H7 (cell line): ENCODE results near the gene PCNX2. TPM values are rescaled to one million over a fixed set of nuclear protein-coding genes. Genes with fewer than 3 reads are reported as not detected.
A peak's percentile ranks its signal among the peaks of the same experiment; 100 is the strongest.

Experiments used
- DNase-seq: peaks from one replicate; pipeline ENCODE4 v3.0.0; 2012
- H3K27me3 ChIP-seq: 2 replicates; pipeline ENCODE4 v1.6.0; 2011; ENCODE audit warnings: mild to moderate bottlenecking, low read length; ENCODE audit not compliant: control insufficient read depth, insufficient read depth
- H3K36me3 ChIP-seq: replicated peaks from 2 replicates; pipeline ENCODE4 v1.5.1; 2011; ENCODE audit warnings: low read length; ENCODE audit not compliant: control insufficient read depth, insufficient read depth
- H3K4me3 ChIP-seq: 2 replicates; pipeline ENCODE4 v1.5.1; 2011; ENCODE audit warnings: low read depth, mild to moderate bottlenecking, control low read depth, low read length, moderate library complexity; ENCODE audit not compliant: insufficient read depth
- total RNA-seq: library from RNA; depleted of rRNA; stranded (reverse); fragments of >200 nt; shearing (Covaris generic); gene quantifications from 2 replicates; pipeline ENCODE4 v1.2.3, GENCODE V29; 2014

Gene PCNX2
- total RNA-seq, 1 experiment from 2014 or later, result 43.8 TPM

DNA sequence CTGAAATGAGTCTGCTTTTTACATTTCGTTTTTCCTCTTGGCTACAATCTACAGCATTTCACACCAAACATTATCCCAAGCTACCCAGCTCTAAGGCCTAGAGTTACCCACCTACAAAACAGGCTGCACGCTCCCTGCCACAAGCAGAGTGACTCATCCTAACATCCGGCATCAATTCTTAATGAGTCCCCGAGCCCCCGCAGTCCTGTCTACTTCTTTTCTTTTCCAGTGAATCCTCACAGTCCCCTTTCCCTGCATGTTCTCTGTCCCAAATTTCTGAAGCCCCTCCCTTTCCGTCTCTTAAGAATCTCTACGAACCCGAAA is 650 bp downstream of the PCNX2 start:
- Histone ChIP-seq H3K36me3 (no peaks in the 10 kb centered on the region), H3K4me3 (peak overlapping the region; percentile 90), H3K27me3 (no peaks in the 10 kb centered on the region)
- peak; percentile 60 for DNase-seq

- no peaks in the 10 kb centered on the region for H3K27me3 ChIP-seq
- DNase-seq, result peak; percentile 32
- no peaks in the 10 kb centered on the region for H3K36me3 ChIP-seq
- no peak overlapping the region for H3K4me3 ChIP-seq
Observed at GRCh38 chr1:233293556-233294446, 1.7 kb downstream of the PCNX2 start.

GRCh38 chr1:233290396-233291034 is 5.0 kb downstream of the PCNX2 start:
- Histone ChIP-seq H3K27me3 (no peaks in the 10 kb centered on the region), H3K36me3 (peaks cover 4% of the 10 kb centered on the region), H3K4me3 (no peak overlapping the region)
- DNase-seq, result no peak

- DNase-seq, result peak; percentile 35
- Histone ChIP-seq H3K27me3 (no peaks in the 10 kb centered on the region), H3K4me3 (no peak overlapping the region)
Observed at GRCh38 chr1:233289676-233290075, 5.8 kb downstream of the PCNX2 start.

GRCh38 chr1:233282582-233282886 is 13.0 kb downstream of the PCNX2 start:
- H3K36me3 ChIP-seq, result peaks cover 5% of the 10 kb centered on the region

More at GRCh38 chr1:233289676-233290075, 5.8 kb downstream of the PCNX2 start:
- peaks cover 4% of the 10 kb centered on the region for H3K36me3 ChIP-seq

GRCh38 chr1:233281711-233282581 is 13.6 kb downstream of the PCNX2 start:
- Histone ChIP-seq H3K4me3 (no peak overlapping the region), H3K27me3 (no peaks in the 10 kb centered on the region), H3K36me3 (peaks cover 5% of the 10 kb centered on the region)
- no peak for DNase-seq

More at GRCh38 chr1:233282582-233282886, 13.0 kb downstream of the PCNX2 start:
- no peak for DNase-seq
- Histone ChIP-seq H3K27me3 (no peaks in the 10 kb centered on the region), H3K4me3 (no peak overlapping the region)

- H3K36me3 ChIP-seq, result peaks cover 3% of the 10 kb centered on the region
- DNase-seq, result no peak
- H3K4me3 ChIP-seq, result no peak overlapping the region
Observed at GRCh38 chr1:233279971-233280370, 15.6 kb downstream of the PCNX2 start.

GRCh38 chr1:233278631-233279030 is 16.9 kb downstream of the PCNX2 start:
- no peak for DNase-seq
- Histone ChIP-seq H3K36me3 (peaks cover 1% of the 10 kb centered on the region), H3K4me3 (no peak overlapping the region), H3K27me3 (no peaks in the 10 kb centered on the region)

More at GRCh38 chr1:233279971-233280370, 15.6 kb downstream of the PCNX2 start:
- H3K27me3 ChIP-seq, result no peaks in the 10 kb centered on the region

GRCh38 chr1:233277637-233278606 is 17.6 kb downstream of the PCNX2 start:
- Histone ChIP-seq H3K4me3 (no peak overlapping the region), H3K27me3 (no peaks in the 10 kb centered on the region), H3K36me3 (peaks cover 1% of the 10 kb centered on the region)
- no peak for DNase-seq

DNA sequence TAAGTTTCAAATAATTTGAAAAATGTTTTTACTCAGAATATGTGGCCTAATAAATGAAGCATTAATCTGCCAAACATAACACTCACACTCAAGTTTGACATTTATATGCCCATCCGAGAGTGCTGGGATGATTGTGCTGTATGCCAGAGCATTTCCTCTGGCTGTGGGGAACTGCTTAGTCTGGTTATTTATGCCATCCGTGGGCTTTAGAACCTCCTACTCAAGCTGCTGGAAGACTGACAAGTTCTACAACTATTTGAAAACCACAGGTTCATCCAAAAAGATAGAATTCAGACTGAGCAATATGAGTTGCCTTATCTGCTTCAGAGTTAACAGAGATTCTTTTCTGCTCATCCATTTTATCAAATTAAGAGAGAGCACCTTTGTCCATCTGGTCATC is 25.9 kb downstream of the PCNX2 start:
- no peak for DNase-seq
- Histone ChIP-seq H3K27me3 (no peaks in the 10 kb centered on the region), H3K4me3 (no peak overlapping the region), H3K36me3 (peaks cover 2% of the 10 kb centered on the region)

GRCh38 chr1:233268389-233269022 is 27.0 kb downstream of the PCNX2 start:
- DNase-seq, result no peak
- H3K4me3 ChIP-seq, result no peak overlapping the region
- H3K27me3 ChIP-seq, result no peaks in the 10 kb centered on the region
- H3K36me3 ChIP-seq, result peaks cover 2% of the 10 kb centered on the region; the same call in 1 of the 2 replicates

GRCh38 chr1:233261695-233262094 is 33.8 kb downstream of the PCNX2 start:
- DNase-seq, result no peak
- Histone ChIP-seq H3K27me3 (no peaks in the 10 kb centered on the region), H3K4me3 (no peak overlapping the region), H3K36me3 (peaks cover 19% of the 10 kb centered on the region)

- no peaks in the 10 kb centered on the region for H3K27me3 ChIP-seq
- no peak overlapping the region for H3K4me3 ChIP-seq
- DNase-seq, result no peak
- H3K36me3 ChIP-seq, result peaks cover 19% of the 10 kb centered on the region
Observed at GRCh38 chr1:233261206-233261605, 34.3 kb downstream of the PCNX2 start.
